Endothelial cell of umbilical vein (primary cell): ENCODE results near the gene CENPB. TPM values are rescaled to one million over a fixed set of nuclear protein-coding genes. Genes with fewer than 3 reads are reported as not detected.

Experiments used
- BruUV-seq: library from RNA; stranded (reverse); fragments of 400-500 nt; replicated peaks from 2 replicates; lab custom pipeline; 2021; lab: Mats Ljungman, UMichigan
- CTCF ChIA-PET: fragments of 300-600, 350-600 bp; sonication (Branson Sonifier 250); formaldehyde crosslinking; loops from one replicate; lab custom pipeline; 2021; ENCODE audit warnings: antibody characterized with exemption, inconsistent platforms; lab: Charles Lee
- POLR2A ChIA-PET: fragments of 300-600, 350-600 bp; sonication (Branson Sonifier 250); formaldehyde crosslinking; loops from one replicate; lab custom pipeline; 2021; ENCODE audit warnings: antibody characterized with exemption, inconsistent platforms; lab: Charles Lee
- DNase-seq: peaks from one replicate; pipeline ENCODE4 v3.0.0-alpha.2; 2011; ENCODE audit warnings: low read depth, low spot score
- FAIRE-seq: peaks from 2 replicates; lab custom pipeline; 2011; peaks lifted over from hg19 to GRCh38; lab: Jason Lieb, UNC
- H2AFZ ChIP-seq: 2 replicates; pipeline ENCODE4 v1.6.0; 2012; ENCODE audit warnings: low read depth, low read length, control low read depth, inconsistent platforms
- H3K27ac ChIP-seq: 2 replicates; pipeline ENCODE4 v1.5.1; 2011; ENCODE audit warnings: low read depth, mild to moderate bottlenecking, control low read depth, low read length, moderate library complexity; ENCODE audit not compliant: insufficient read depth
- H3K27me3 ChIP-seq, 2 experiments: 2 replicates each; pipeline versions ENCODE4 v1.6.0 to v1.6.1; 2011; ENCODE audit warnings: low read length in 2 of 2, mixed read lengths in 1 of 2; ENCODE audit not compliant: control insufficient read depth in 2 of 2, insufficient read depth in 2 of 2
- H3K36me3 ChIP-seq, 2 experiments: 2 replicates in 1 of 2; 3 replicates in 1 of 2; pipeline ENCODE4 v1.5.1; 2011; ENCODE audit warnings: low read length in 2 of 2, mild to moderate bottlenecking in 1 of 2, moderate library complexity in 1 of 2; ENCODE audit not compliant: control insufficient read depth in 2 of 2, insufficient read depth in 2 of 2; ENCODE audit errors: extremely low read depth in 1 of 2
- H3K4me1 ChIP-seq: 3 replicates; pipeline ENCODE4 v1.5.1; 2011; ENCODE audit warnings: mild to moderate bottlenecking, low read length; ENCODE audit not compliant: control insufficient read depth, insufficient read depth; ENCODE audit errors: extremely low read depth
- H3K4me2 ChIP-seq: 2 replicates; pipeline ENCODE4 v1.6.1; 2011; ENCODE audit warnings: low read length, control low read depth, mixed read lengths; ENCODE audit not compliant: insufficient read depth
- H3K4me3 ChIP-seq, 3 experiments: fragments of 200-600 bp in 1 of 3; sonication (generic), shearing (Covaris generic) in 1 of 3; replicated peaks in 1 of 3; 2 replicates each; pipeline ENCODE4 v1.5.1; 2011 to 2016; ENCODE audit warnings: control low read depth in 3 of 3, low read length in 3 of 3, mild to moderate bottlenecking in 2 of 3, inconsistent platforms in 1 of 3, low read depth in 1 of 3, moderate library complexity in 1 of 3; ENCODE audit not compliant: insufficient read depth in 1 of 3
- H3K79me2 ChIP-seq: 2 replicates; pipeline ENCODE4 v1.6.0; 2012; ENCODE audit warnings: low read length, inconsistent platforms; ENCODE audit not compliant: control insufficient read depth, insufficient read depth
- H3K9ac ChIP-seq: replicated peaks from 2 replicates; pipeline ENCODE3; 2011; ENCODE audit warnings: low read length, control low read depth; ENCODE audit not compliant: insufficient read depth; ENCODE audit errors: extremely low read depth
- H3K9me1 ChIP-seq: replicated peaks from 3 replicates; pipeline ENCODE4 v1.6.0; 2011; ENCODE audit warnings: mild to moderate bottlenecking, low read length; ENCODE audit not compliant: control insufficient read depth, insufficient read depth; ENCODE audit errors: extremely low read depth
- H3K9me3 ChIP-seq: replicated peaks from 2 replicates; pipeline ENCODE4 v1.5.1; 2012; ENCODE audit warnings: low read length, inconsistent platforms; ENCODE audit not compliant: control insufficient read depth, insufficient read depth
- H4K20me1 ChIP-seq: replicated peaks from 2 replicates; pipeline ENCODE3; 2011; ENCODE audit warnings: mild to moderate bottlenecking, low read length; ENCODE audit not compliant: control insufficient read depth, insufficient read depth; ENCODE audit errors: extremely low read depth
- EZH2 ChIP-seq: IDR thresholded peaks from 2 replicates; pipeline ENCODE4 v1.6.1; 2012; ENCODE audit warnings: borderline replicate concordance, low read depth, mild to moderate bottlenecking, moderate library complexity, low read length, inconsistent platforms; ENCODE audit not compliant: severe bottlenecking
- FOS ChIP-seq: IDR thresholded peaks from 2 replicates; pipeline ENCODE4 v1.6.1; 2011; ENCODE audit warnings: mild to moderate bottlenecking, low read length, moderate library complexity, borderline replicate concordance; ENCODE audit not compliant: insufficient read depth
- GATA2 ChIP-seq: IDR thresholded peaks from 2 replicates; pipeline ENCODE4 v1.7.0; 2011; ENCODE audit warnings: low read depth, mild to moderate bottlenecking, moderate library complexity, mixed read lengths, low read length; ENCODE audit not compliant: insufficient read length, insufficient read depth
- JUN ChIP-seq: IDR thresholded peaks from 2 replicates; pipeline ENCODE4 v1.6.1; 2011; ENCODE audit warnings: borderline replicate concordance, low read depth; ENCODE audit not compliant: insufficient read length, insufficient read depth
- MAX ChIP-seq: IDR thresholded peaks from 2 replicates; pipeline ENCODE4 v1.6.1; 2011; ENCODE audit not compliant: insufficient read depth, insufficient read length
- MYC ChIP-seq: IDR thresholded peaks from one replicate; pipeline ENCODE4 v1.6.1; 2011; ENCODE audit warnings: mild to moderate bottlenecking, low read depth, low read length
- POLR2A ChIP-seq: IDR thresholded peaks from 2 replicates; pipeline ENCODE4 v1.6.1; 2012; ENCODE audit warnings: low read depth, mild to moderate bottlenecking, control low read depth, low read length
- POLR2AphosphoS5 ChIP-seq: IDR thresholded peaks from 2 replicates; pipeline ENCODE4 v1.6.1; 2012; ENCODE audit warnings: low read depth, mild to moderate bottlenecking, control low read depth, low read length, moderate library complexity; ENCODE audit not compliant: insufficient read depth
- dilution Hi-C: fragments of 300-500 bp; cut with MboI; formaldehyde crosslinking; loops from one replicate; pipeline ENCODE4 v1.15.0; 2019; ENCODE audit warnings: low sequenced_read_pairs; ENCODE audit not compliant: extremely low pct_ligation_motif_present
- intact Hi-C: fragments of 100-400 bp; cut with micrococcal nuclease; formaldehyde crosslinking; loops from one replicate; pipeline ENCODE4 v1.10.0; 2022
- polyA plus RNA-seq, 4 experiments: library from polyadenylated mRNA; depleted of rRNA in 3 of 4; stranded (reverse) in 3 of 4; unstranded in 1 of 4; fragments of >200 nt; gene quantifications; 2 replicates each; pipeline versions ENCODE4 v1.2.1 to v1.2.3, GENCODE V29; 2011 to 2012; ENCODE audit warnings: missing spikeins in 1 of 4
- total RNA-seq: library from RNA; stranded (reverse); gene quantifications from 2 replicates; pipeline ENCODE4 v1.2.3, GENCODE V29; 2021
- TF ChIP-seq, protein P1 (sequence below), 2 donors: IDR thresholded peaks; 1 replicate in 1 of 2; 2 replicates in 1 of 2; pipeline ENCODE4 v1.5.1; 2011; ENCODE audit warnings: low read length in 2 of 2, mild to moderate bottlenecking in 2 of 2, moderate library complexity in 2 of 2, control low read depth in 1 of 2, inconsistent platforms in 1 of 2, low read depth in 1 of 2; ENCODE audit not compliant: insufficient read depth in 1 of 2; ENCODE audit errors: extremely low read depth in 1 of 2

The CENPB gene
- total and polyA plus RNA-seq, 2 donors (not counting 3 experiments of a cell fraction or from before 2014, with no cell fraction given) = 30.4 to 90.3 TPM

DNA sequence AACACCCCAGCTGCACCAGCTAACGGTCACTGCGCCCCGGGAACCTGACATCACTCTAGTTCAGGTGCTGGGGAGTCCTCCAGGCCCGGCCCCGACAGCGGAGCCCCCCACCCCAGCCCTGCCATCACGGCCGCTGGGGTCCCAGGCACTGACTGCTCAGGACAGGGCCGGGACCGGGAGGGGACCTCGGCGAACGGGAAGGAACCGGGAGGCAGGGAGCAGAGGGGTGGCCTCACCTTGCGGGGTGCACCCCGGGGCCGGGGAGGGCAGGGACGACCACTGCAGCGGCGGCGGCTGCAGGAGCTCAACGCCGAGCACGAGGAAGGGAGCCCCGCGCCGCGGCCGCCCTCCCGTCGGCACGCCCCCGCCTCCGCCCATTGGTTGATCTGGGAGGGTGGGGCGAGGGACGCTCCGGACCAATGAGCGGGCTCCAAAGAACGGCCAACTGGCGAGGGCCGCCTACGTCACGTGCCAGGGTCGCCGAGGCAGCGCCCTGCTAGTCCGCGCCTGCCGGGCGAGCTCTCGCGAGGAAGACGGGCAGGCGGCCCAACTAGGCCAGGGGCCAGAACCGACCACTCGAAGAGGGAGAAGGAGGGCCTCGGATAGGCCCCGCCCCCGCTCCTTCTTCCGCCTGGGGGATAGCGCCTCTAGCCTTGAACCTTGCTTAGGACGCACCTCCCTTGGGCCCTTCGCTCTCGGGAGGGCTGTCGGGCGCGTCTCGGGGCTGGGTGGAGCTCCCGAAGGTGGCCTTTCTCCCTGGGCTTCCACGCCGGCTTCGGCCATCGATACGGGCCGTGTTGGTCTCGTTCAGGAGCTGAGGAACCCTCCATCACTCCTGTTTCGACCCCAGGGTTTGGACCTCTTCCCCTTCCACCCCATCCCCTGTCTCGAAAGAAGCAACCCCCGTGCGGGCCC, 18.9 kb downstream of the CENPB start, which contains the start of gene ADISSP:
TSS of gene ADISSP (minus strand) at position 327 of the 915 bp plus-strand sequence. CDS start 7,653 bp downstream, outside the sequence.
- dilution Hi-C loops = no loop called here

More for the DNA sequence above, 18.9 kb downstream of the CENPB start, which contains the start of gene ADISSP:
- Histone ChIP-seq H4K20me1 (no peaks in the 10 kb centered on the region), H3K27me3 (no peaks in the 10 kb centered on the region), H3K4me3 (peak within 1 kb of the TSS; percentile 61 to 71 (median 61)), H3K79me2 (peaks cover 13% of the 10 kb centered on the region), H3K27ac (peak within 1 kb of the TSS; percentile 55), H3K4me1 (peaks cover 25% of the 10 kb centered on the region), H2AFZ (peak within 1 kb of the TSS; percentile 90), H3K9me1 (no peaks in the 10 kb centered on the region), H3K36me3 (no peaks in the 10 kb centered on the region), H3K4me2 (peak within 1 kb of the TSS; percentile 81), H3K9me3 (no peaks in the 10 kb centered on the region), H3K9ac (peak within 1 kb of the TSS; percentile 73)
- intact Hi-C loops = loop anchor here (1.0 to 5.0 kb wide), 6 partner anchors 10 to 360 kb away; partner anchors contain the start of genes DNAAF9 and SPEF1
- CTCF ChIA-PET = interaction anchor here (0.6 to 6.5 kb wide), 25 partner anchors 9 to 102 kb away, joined by 3 to 76 read pairs (median 5); partner anchors contain the start of genes AP5S1, CENPB and SPEF1
- TSS peak; percentile 81 for BruUV-seq
- DNase-seq = peak; percentile 98
- TF ChIP-seq, protein P1, sequence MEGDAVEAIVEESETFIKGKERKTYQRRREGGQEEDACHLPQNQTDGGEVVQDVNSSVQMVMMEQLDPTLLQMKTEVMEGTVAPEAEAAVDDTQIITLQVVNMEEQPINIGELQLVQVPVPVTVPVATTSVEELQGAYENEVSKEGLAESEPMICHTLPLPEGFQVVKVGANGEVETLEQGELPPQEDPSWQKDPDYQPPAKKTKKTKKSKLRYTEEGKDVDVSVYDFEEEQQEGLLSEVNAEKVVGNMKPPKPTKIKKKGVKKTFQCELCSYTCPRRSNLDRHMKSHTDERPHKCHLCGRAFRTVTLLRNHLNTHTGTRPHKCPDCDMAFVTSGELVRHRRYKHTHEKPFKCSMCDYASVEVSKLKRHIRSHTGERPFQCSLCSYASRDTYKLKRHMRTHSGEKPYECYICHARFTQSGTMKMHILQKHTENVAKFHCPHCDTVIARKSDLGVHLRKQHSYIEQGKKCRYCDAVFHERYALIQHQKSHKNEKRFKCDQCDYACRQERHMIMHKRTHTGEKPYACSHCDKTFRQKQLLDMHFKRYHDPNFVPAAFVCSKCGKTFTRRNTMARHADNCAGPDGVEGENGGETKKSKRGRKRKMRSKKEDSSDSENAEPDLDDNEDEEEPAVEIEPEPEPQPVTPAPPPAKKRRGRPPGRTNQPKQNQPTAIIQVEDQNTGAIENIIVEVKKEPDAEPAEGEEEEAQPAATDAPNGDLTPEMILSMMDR (IDR thresholded peaks at IDR 0.05; ENCODE audit: extremely low read depth in 1 of 2, insufficient read depth in 1 of 2, low read depth in 1 of 2, low read length in 2 of 2) = no peak
- no peak for TF ChIP-seq FOS
- TF ChIP-seq JUN = no peak
- peak; percentile 85 for TF ChIP-seq POLR2AphosphoS5
- no peak for TF ChIP-seq MYC
- peak; percentile 89 for TF ChIP-seq MAX
- no peak for TF ChIP-seq GATA2
- TF ChIP-seq POLR2A = peak; percentile 72
- no peak for TF ChIP-seq EZH2
- POLR2A ChIA-PET = interaction anchor here (0.7 to 0.9 kb wide), 4 partner anchors 10 to 23 kb away, joined by 3 to 4 read pairs (median 4); no protein-coding TSS in a partner anchor
- peak; percentile 96 for FAIRE-seq
